22Rv1 (cell line): Measurements from ENCODE around the gene RILP.

Experiments used
- ZFX ChIP-seq: fragments of 450-650 bp; IDR thresholded peaks from 2 replicates; pipeline ENCODE4 v1.6.1; 2017; ENCODE audit warnings: antibody characterized with exemption, borderline replicate concordance
- TF ChIP-seq, protein P1 (sequence below): fragments of 450-650 bp; IDR thresholded peaks from 2 replicates; pipeline ENCODE4 v1.5.1; 2017; ENCODE audit warnings: mild to moderate bottlenecking

GRCh38 chr17:1673041-1673785 lies 23.5 kb upstream of the RILP start:
- TF ChIP-seq, protein P1, sequence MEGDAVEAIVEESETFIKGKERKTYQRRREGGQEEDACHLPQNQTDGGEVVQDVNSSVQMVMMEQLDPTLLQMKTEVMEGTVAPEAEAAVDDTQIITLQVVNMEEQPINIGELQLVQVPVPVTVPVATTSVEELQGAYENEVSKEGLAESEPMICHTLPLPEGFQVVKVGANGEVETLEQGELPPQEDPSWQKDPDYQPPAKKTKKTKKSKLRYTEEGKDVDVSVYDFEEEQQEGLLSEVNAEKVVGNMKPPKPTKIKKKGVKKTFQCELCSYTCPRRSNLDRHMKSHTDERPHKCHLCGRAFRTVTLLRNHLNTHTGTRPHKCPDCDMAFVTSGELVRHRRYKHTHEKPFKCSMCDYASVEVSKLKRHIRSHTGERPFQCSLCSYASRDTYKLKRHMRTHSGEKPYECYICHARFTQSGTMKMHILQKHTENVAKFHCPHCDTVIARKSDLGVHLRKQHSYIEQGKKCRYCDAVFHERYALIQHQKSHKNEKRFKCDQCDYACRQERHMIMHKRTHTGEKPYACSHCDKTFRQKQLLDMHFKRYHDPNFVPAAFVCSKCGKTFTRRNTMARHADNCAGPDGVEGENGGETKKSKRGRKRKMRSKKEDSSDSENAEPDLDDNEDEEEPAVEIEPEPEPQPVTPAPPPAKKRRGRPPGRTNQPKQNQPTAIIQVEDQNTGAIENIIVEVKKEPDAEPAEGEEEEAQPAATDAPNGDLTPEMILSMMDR: no peak
- no peak for TF ChIP-seq ZFX
